IMR-90 (cell line): ENCODE results near the gene RALGAPA2. TPM values are rescaled to one million over a fixed set of nuclear protein-coding genes. Genes with fewer than 3 reads are reported as not detected.

Source experiments
- ATAC-seq: fragments of 200-7000 bp; cut with Tn5 transposase; 2 replicates; pipeline ENCODE4 v1.9.1; 2020; ENCODE audit warnings: low read depth, mild to moderate bottlenecking, moderate library complexity
- BruUV-seq: library from RNA; stranded (reverse); fragments of 400-500 nt; replicated peaks from 2 replicates; lab custom pipeline; 2021; lab: Mats Ljungman, UMichigan
- CTCF ChIA-PET: fragments of 300-600 bp; formaldehyde crosslinking; extraction: SDS; loops from one replicate; lab custom pipeline; 2021; ENCODE audit warnings: antibody characterized with exemption; lab: Yijun Ruan, JAX
- POLR2A ChIA-PET: fragments of 300-600 bp; sonication (Branson Sonifier 250); formaldehyde crosslinking; loops from one replicate; lab custom pipeline; 2022; ENCODE audit warnings: antibody characterized with exemption; ENCODE audit not compliant: unreplicated experiment; lab: Charles Lee
- DNase-seq: peaks from one replicate; pipeline ENCODE4 v3.0.0; 2013
- H2AFZ ChIP-seq: replicated peaks from 2 replicates; pipeline ENCODE3; 2013; ENCODE audit warnings: low read length, mild to moderate bottlenecking; ENCODE audit not compliant: poor library complexity
- H2AK5ac ChIP-seq: 2 replicates; pipeline ENCODE4 v1.6.1; 2013; ENCODE audit warnings: low read depth, low read length, inconsistent platforms
- H2AK9ac ChIP-seq: replicated peaks from 2 replicates; pipeline ENCODE3; 2013; ENCODE audit warnings: mild to moderate bottlenecking, low read depth, low read length, moderate library complexity; ENCODE audit not compliant: poor library complexity
- H2BK120ac ChIP-seq: 2 replicates; pipeline ENCODE4 v1.6.1; 2013; ENCODE audit warnings: low read depth, low read length, inconsistent platforms
- H2BK15ac ChIP-seq: 3 replicates; pipeline ENCODE4 v1.6.1; 2013; ENCODE audit warnings: low read depth, low read length, inconsistent platforms
- H2BK20ac ChIP-seq: 2 replicates; pipeline ENCODE4 v1.6.1; 2013; ENCODE audit warnings: low read depth, mild to moderate bottlenecking, inconsistent platforms, low read length, moderate library complexity
- H2BK5ac ChIP-seq: 2 replicates; pipeline ENCODE4 v1.6.1; 2013; ENCODE audit warnings: mild to moderate bottlenecking, low read depth, low read length, inconsistent platforms; ENCODE audit not compliant: poor library complexity, severe bottlenecking
- H3K14ac ChIP-seq: replicated peaks from 2 replicates; pipeline ENCODE4 v1.6.1; 2013; ENCODE audit warnings: low read depth, low read length, inconsistent platforms
- H3K18ac ChIP-seq: 2 replicates; pipeline ENCODE4 v1.6.1; 2013; ENCODE audit warnings: low read depth, low read length, control low read depth
- H3K23ac ChIP-seq: 2 replicates; pipeline ENCODE4 v1.6.1; 2013; ENCODE audit warnings: low read depth, low read length, inconsistent platforms
- H3K27ac ChIP-seq: 2 replicates; pipeline ENCODE4 v1.5.1; 2013; ENCODE audit warnings: mild to moderate bottlenecking, control low read depth, low read length; ENCODE audit not compliant: insufficient read depth
- H3K27me3 ChIP-seq: 2 replicates; pipeline ENCODE4 v1.6.1; 2013; ENCODE audit warnings: low read length; ENCODE audit not compliant: control insufficient read depth, insufficient read depth
- H3K36me3 ChIP-seq: 2 replicates; pipeline ENCODE4 v1.6.1; 2013; ENCODE audit warnings: low read length, mixed read lengths; ENCODE audit not compliant: control insufficient read depth, insufficient read depth
- H3K4ac ChIP-seq: 2 replicates; pipeline ENCODE4 v1.6.1; 2013; ENCODE audit warnings: low read depth, low read length, inconsistent platforms
- H3K4me1 ChIP-seq: 2 replicates; pipeline ENCODE4 v1.6.1; 2013; ENCODE audit warnings: low read length, mixed read lengths; ENCODE audit not compliant: control insufficient read depth, insufficient read depth
- H3K4me2 ChIP-seq: 2 replicates; pipeline ENCODE4 v1.6.1; 2013; ENCODE audit warnings: low read depth, mild to moderate bottlenecking, control low read depth, low read length, moderate library complexity
- H3K4me3 ChIP-seq: 2 replicates; pipeline ENCODE4 v1.5.1; 2013; ENCODE audit warnings: low read depth, mild to moderate bottlenecking, control low read depth, low read length, moderate library complexity; ENCODE audit not compliant: insufficient read depth
- H3K56ac ChIP-seq: 2 replicates; pipeline ENCODE4 v1.6.1; 2013; ENCODE audit warnings: low read length, inconsistent platforms; ENCODE audit not compliant: insufficient read depth; ENCODE audit errors: extremely low read depth
- H3K79me1 ChIP-seq, 2 experiments: 2 replicates each; pipeline ENCODE4 v1.6.1; 2013; ENCODE audit warnings: low read length in 2 of 2, inconsistent platforms in 1 of 2, low read depth in 1 of 2
- H3K9ac ChIP-seq: 2 replicates; pipeline ENCODE4 v1.6.1; 2013; ENCODE audit warnings: low read depth, low read length, control low read depth
- H3K9me1 ChIP-seq: 2 replicates; pipeline ENCODE4 v1.6.1; 2013; ENCODE audit warnings: low read length, inconsistent platforms; ENCODE audit not compliant: insufficient read depth
- H3K9me3 ChIP-seq: 2 replicates; pipeline ENCODE4 v1.6.1; 2013; ENCODE audit warnings: low read length; ENCODE audit not compliant: control insufficient read depth, insufficient read depth
- H4K20me1 ChIP-seq: 2 replicates; pipeline ENCODE4 v1.6.1; 2013; ENCODE audit warnings: low read length, inconsistent platforms; ENCODE audit not compliant: insufficient read depth
- H4K5ac ChIP-seq: 2 replicates; pipeline ENCODE4 v1.6.1; 2013; ENCODE audit warnings: mild to moderate bottlenecking, low read depth, low read length, control low read depth
- H4K8ac ChIP-seq, 2 experiments: 2 replicates each; pipeline ENCODE4 v1.6.1; 2013; ENCODE audit warnings: low read depth in 2 of 2, low read length in 2 of 2, control low read depth in 1 of 2, inconsistent platforms in 1 of 2
- H4K91ac ChIP-seq: 2 replicates; pipeline ENCODE4 v1.6.1; 2013; ENCODE audit warnings: low read depth, low read length, inconsistent platforms; ENCODE audit not compliant: insufficient read depth
- CHD1 ChIP-seq: IDR thresholded peaks from 2 replicates; pipeline ENCODE4 v1.6.1; 2012; ENCODE audit warnings: low read depth, low read length, improper control_type of control experiment
- CTCF ChIP-seq: conservative IDR thresholded peaks from 2 replicates; pipeline ENCODE4 v1.5.1; 2012; ENCODE audit warnings: mild to moderate bottlenecking, low read depth, low read length, improper control_type of control experiment
- ELK1 ChIP-seq: fragments of 150-350 bp; IDR thresholded peaks from 2 replicates; pipeline ENCODE4 v1.6.1; 2016; ENCODE audit warnings: low read depth, mild to moderate bottlenecking, low read length, moderate library complexity, borderline replicate concordance
- FOS ChIP-seq: fragments of 150-350 bp; IDR thresholded peaks from 2 replicates; pipeline ENCODE4 v1.6.1; 2016; ENCODE audit warnings: low read depth, low read length
- MAFK ChIP-seq: IDR thresholded peaks from 2 replicates; pipeline ENCODE4 v1.6.1; 2012; ENCODE audit warnings: low read depth, low read length, improper control_type of control experiment
- MAZ ChIP-seq: IDR thresholded peaks from 2 replicates; pipeline ENCODE4 v1.6.1; 2012; ENCODE audit warnings: low read depth, mild to moderate bottlenecking, low read length, improper control_type of control experiment, moderate library complexity, borderline replicate concordance
- NFE2L2 ChIP-seq: fragments of 150-350 bp; IDR thresholded peaks from 2 replicates; pipeline ENCODE4 v1.6.1; 2016; ENCODE audit warnings: low read depth, mild to moderate bottlenecking, low read length
- POLR2A ChIP-seq: IDR thresholded peaks from 2 replicates; pipeline ENCODE4 v1.6.1; 2012; ENCODE audit warnings: mild to moderate bottlenecking, low read depth, low read length
- RFX5 ChIP-seq: IDR thresholded peaks from 2 replicates; pipeline ENCODE4 v1.8.0; 2012; ENCODE audit warnings: low read depth, mild to moderate bottlenecking, low read length, moderate library complexity
- WGBS, 2 experiments: methylation state at CpG; one replicate each; pipeline versions ENCODE4 v1.1.5 to v1.1.7; 2013; ENCODE audit warnings: missing lambda C conversion rate in 2 of 2; ENCODE audit not compliant: insufficient read length in 1 of 2; ENCODE audit errors: extremely low coverage in 2 of 2; 5-methylcytosine and 5-hydroxymethylcytosine counted together
- dilution Hi-C: fragments of 300-500 bp; cut with HindIII; formaldehyde crosslinking; loops from one replicate; pipeline ENCODE4 v1.14.3; 2018; ENCODE audit warnings: low sequenced_read_pairs; ENCODE audit not compliant: unreplicated experiment
- in situ Hi-C: fragments of 300-500 bp; cut with MboI; formaldehyde crosslinking; loops from 3 replicates; pipeline ENCODE4 v1.14.3; 2019; ENCODE audit warnings: low sequenced_read_pairs, inconsistent platforms, mixed read lengths
- intact Hi-C: fragments of 100-400 bp; cut with micrococcal nuclease; formaldehyde crosslinking; loops from 2 replicates; pipeline ENCODE4 v1.10.0; 2022
- polyA plus RNA-seq, 3 experiments: library from polyadenylated mRNA; depleted of rRNA; stranded (reverse); fragments of >200 nt; gene quantifications; 2 replicates each; pipeline ENCODE4 v1.2.3, GENCODE V29; 2012; ENCODE audit warnings: low replicate concordance in 1 of 3
- total RNA-seq: library from RNA; depleted of rRNA; stranded (reverse); fragments of >200 nt; gene quantifications from 2 replicates; pipeline ENCODE4 v1.2.3, GENCODE V29; 2012

Gene RALGAPA2
- total and polyA plus RNA-seq, 2 of the 4 experiments (the other 2 are of a cell fraction): 1.3 to 3.9 TPM

DNA sequence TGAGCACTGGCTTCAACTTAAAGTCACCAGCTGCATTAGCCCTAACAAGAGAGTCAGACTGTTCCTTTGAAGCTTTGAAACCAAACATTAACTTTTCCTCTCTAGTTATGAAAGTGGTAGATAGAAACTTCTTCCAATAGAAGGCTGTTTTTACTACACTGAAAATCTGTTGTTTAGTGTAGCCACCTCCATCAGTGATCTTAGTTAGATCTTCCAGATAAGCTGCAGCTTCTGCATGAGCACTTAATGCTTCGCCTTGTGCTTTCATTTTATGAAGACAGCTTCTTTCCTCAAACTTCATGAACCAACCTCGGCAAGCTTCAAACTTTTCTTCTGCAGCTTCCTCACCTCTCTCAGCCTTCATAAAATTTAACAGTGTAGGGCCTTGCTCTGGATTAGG, 211.3 kb downstream of the RALGAPA2 start:
- in situ Hi-C loops: no loop called here
- ChIA-PET CTCF (interaction anchor here (1.1 kb wide), 1 partner anchor 10 kb away, joined by 4 read pairs; no protein-coding TSS in a partner anchor), POLR2A (no interaction called here)
- dilution Hi-C loops: no loop called here
- Histone ChIP-seq H2AK9ac (no peak overlapping the region), H2BK5ac (no peak overlapping the region), H3K23ac (no peak overlapping the region), H2AK5ac (no peak overlapping the region), H2AFZ (no peak overlapping the region), H3K4me1 (peaks cover 12% of the 10 kb centered on the region), H3K56ac (no peak overlapping the region), H2BK20ac (no peak overlapping the region), H4K8ac (no peak overlapping the region), H3K18ac (no peak overlapping the region), H3K27me3 (no peaks in the 10 kb centered on the region), H4K5ac (no peak overlapping the region), H2BK120ac (no peak overlapping the region), H3K4me2 (no peak overlapping the region), H3K14ac (no peak overlapping the region), H3K4me3 (no peak overlapping the region), H3K27ac (no peak overlapping the region), H3K79me1 (no peaks in the 10 kb centered on the region; a peak in 1 of 4 replicates), H3K4ac (no peak overlapping the region), H4K20me1 (no peaks in the 10 kb centered on the region), H3K9ac (no peak overlapping the region), H4K91ac (no peak overlapping the region), H3K9me3 (no peaks in the 10 kb centered on the region), H3K36me3 (no peaks in the 10 kb centered on the region), H3K9me1 (peaks cover 10% of the 10 kb centered on the region), H2BK15ac (no peak overlapping the region)
- intact Hi-C loops: no loop called here
- no peak for TF ChIP-seq RFX5
- no peak for TF ChIP-seq ELK1
- no peak for TF ChIP-seq MAFK
- no peak for TF ChIP-seq CTCF
- no peak for TF ChIP-seq NFE2L2
- no peak for TF ChIP-seq CHD1
- TF ChIP-seq FOS: no peak
- no peak for TF ChIP-seq POLR2A
- TF ChIP-seq MAZ: no peak
- ATAC-seq: no peak
- no peak for DNase-seq
- WGBS, 2 experiments: 60% methylated on average over 1 of the region's 2 CpGs; no CpG with 5 or more reads in 1 of the 2 experiments
- no TSS peak for BruUV-seq
